ENCODE results near the gene RIMBP2.

Gene RIMBP2

GRCh38 chr12:130526813-130527212 is 189.3 kb downstream of the RIMBP2 start:
- DNase-seq: no peak

GRCh38 chr12:130525384-130526172 is 190.5 kb downstream of the RIMBP2 start:
- DNase-seq: no peak

- DNase-seq: no peak
Measured at GRCh38 chr12:130524759-130525158, 191.3 kb downstream of the RIMBP2 start.

GRCh38 chr12:130523863-130524614 is 192.1 kb downstream of the RIMBP2 start:
- DNase-seq: no peak

- DNase-seq: no peak
Measured at GRCh38 chr12:130523208-130523607, 192.9 kb downstream of the RIMBP2 start.

- no peak for DNase-seq
Measured at GRCh38 chr12:130522244-130522834, 193.8 kb downstream of the RIMBP2 start.

GRCh38 chr12:130521375-130522124 is 194.5 kb downstream of the RIMBP2 start:
- no peak for DNase-seq

- no peak for DNase-seq
Measured at GRCh38 chr12:130520784-130521183, 195.3 kb downstream of the RIMBP2 start.

- no peak for DNase-seq
Measured at GRCh38 chr12:130517588-130517987, 198.5 kb downstream of the RIMBP2 start.

GRCh38 chr12:130514149-130514551 is 201.9 kb downstream of the RIMBP2 start:
- no peak for DNase-seq

GRCh38 chr12:130513556-130513955 is 202.5 kb downstream of the RIMBP2 start:
- DNase-seq: no peak

GRCh38 chr12:130511285-130511684 is 204.8 kb downstream of the RIMBP2 start:
- DNase-seq: no peak

- DNase-seq: no peak
Measured at GRCh38 chr12:130509454-130509853, 206.6 kb downstream of the RIMBP2 start.

- DNase-seq: no peak
Measured at GRCh38 chr12:130508847-130509246, 207.3 kb downstream of the RIMBP2 start.

GRCh38 chr12:130508318-130508717 is 207.8 kb downstream of the RIMBP2 start:
- no peak for DNase-seq

GRCh38 chr12:130506844-130507243 is 209.3 kb downstream of the RIMBP2 start:
- DNase-seq: no peak

- no peak for DNase-seq
Measured at GRCh38 chr12:130504840-130505175, 211.3 kb downstream of the RIMBP2 start.

GRCh38 chr12:130504110-130504839 is 211.8 kb downstream of the RIMBP2 start:
- DNase-seq: no peak

- no peak for DNase-seq
Measured at GRCh38 chr12:130501821-130502220, 214.3 kb downstream of the RIMBP2 start.

- no peak for DNase-seq
Measured at GRCh38 chr12:130500835-130501330, 215.2 kb downstream of the RIMBP2 start.

- DNase-seq: no peak
Measured at GRCh38 chr12:130499474-130499873, 216.6 kb downstream of the RIMBP2 start.
